NB4 (cell line): ENCODE results near the gene FUZ.

ENCODE experiments used
- MYC ChIP-seq: IDR thresholded peaks from 2 replicates; pipeline ENCODE4 v1.6.1; 2011; ENCODE audit warnings: low read depth, low read length
- POLR2A ChIP-seq: IDR thresholded peaks from 2 replicates; pipeline ENCODE4 v1.6.1; 2011; ENCODE audit warnings: mild to moderate bottlenecking; ENCODE audit not compliant: insufficient read length; ENCODE audit errors: extremely low read depth
- TF ChIP-seq, protein P1 (sequence below): IDR thresholded peaks from one replicate; pipeline ENCODE4 v1.5.1; 2012; ENCODE audit warnings: low read depth, low read length

DNA sequence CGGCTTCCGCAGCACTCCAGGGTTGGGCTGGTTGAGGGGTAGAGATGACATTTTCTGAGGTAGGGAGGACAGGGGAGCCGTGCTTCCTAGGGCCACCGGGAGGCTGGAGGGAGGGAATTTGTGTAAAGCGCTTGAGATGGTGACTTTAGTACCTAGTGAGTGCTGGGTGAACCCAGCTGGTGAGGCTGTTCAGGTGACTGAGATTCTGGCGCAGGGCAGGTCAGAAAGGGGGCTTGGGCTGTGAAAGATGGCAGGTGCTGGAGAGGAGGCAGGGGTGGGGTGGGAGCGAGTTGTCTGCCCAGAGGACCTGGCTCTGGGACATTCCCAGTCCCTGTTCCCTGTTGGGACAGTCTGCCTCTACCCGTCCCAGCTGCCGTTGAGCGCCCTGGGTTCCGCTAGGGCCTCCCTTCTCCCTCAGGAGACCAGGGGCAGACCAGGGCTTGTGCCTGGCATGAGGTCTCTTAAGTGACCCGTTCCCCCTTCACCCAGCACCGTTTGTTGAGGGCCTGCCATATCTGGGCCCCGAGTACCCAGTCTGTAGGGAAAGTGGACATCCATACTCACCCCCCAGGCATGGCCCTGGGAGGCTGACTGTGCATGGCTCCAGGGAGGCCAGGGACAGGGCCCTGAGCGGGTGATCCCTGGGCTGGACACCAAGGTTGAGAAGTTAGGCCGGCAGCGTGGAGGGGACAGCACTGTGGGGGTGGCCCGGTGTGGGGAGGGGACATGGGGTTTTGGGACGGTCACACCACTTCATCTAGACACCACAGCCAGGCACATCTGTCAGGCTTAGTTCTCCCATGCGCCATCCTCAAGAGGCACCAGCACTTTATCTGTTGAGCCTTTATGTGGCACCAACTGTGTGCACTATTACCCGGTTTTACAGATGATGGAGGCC, 42.8 kb upstream of the FUZ start:
- no peak for TF ChIP-seq POLR2A
- TF ChIP-seq, protein P1, sequence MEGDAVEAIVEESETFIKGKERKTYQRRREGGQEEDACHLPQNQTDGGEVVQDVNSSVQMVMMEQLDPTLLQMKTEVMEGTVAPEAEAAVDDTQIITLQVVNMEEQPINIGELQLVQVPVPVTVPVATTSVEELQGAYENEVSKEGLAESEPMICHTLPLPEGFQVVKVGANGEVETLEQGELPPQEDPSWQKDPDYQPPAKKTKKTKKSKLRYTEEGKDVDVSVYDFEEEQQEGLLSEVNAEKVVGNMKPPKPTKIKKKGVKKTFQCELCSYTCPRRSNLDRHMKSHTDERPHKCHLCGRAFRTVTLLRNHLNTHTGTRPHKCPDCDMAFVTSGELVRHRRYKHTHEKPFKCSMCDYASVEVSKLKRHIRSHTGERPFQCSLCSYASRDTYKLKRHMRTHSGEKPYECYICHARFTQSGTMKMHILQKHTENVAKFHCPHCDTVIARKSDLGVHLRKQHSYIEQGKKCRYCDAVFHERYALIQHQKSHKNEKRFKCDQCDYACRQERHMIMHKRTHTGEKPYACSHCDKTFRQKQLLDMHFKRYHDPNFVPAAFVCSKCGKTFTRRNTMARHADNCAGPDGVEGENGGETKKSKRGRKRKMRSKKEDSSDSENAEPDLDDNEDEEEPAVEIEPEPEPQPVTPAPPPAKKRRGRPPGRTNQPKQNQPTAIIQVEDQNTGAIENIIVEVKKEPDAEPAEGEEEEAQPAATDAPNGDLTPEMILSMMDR: no peak
- no peak for TF ChIP-seq MYC
